ENCODE measurements around the gene HSD17B8.
"Not testable (repeated sequence)": the region's sequence is repeated elsewhere in the genome, so short reads cannot be mapped to it uniquely, and the experiment has no call there.

Gene HSD17B8

DNA sequence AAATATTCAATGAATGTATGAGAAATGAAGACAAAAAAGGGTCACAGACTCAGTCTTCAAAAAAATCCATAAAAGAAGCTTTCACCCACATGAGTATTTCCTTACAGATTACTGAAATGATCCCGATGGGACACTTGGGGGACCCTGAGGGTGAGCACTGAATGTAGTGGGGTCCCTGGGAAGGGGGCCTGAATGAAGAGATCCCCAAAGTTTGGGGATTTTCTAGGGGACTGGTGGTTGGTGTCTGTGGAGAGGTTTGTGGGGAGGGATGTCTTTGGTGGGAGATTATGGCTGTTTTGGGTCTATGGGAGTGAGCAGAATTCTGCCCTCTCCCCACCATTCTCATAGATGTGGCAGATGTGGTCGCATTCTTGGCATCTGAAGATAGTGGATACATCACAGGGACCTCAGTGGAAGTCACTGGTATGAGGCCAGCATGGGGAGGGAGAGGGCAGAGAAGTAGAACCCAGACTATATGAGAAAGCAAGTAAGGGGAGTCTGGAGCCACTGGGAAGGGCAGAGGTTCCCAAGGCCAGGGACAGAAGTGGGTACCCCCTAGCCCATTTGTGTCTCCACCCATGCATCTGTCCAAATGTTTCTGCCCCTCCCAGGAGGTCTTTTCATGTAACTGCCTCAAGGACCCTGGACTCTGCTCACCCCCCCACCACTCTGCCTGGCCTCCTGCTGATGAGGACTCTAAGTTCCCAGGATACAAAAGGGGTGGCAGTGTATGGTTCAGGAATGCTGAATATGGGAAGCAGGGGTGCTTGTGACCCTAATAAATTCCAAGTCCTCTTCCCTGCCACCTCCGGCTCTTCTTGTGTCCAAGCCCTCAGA, 1.8 kb downstream of the HSD17B8 start:
- DNase-seq (ENCODE audit: low read depth, low spot score): no peak

DNA sequence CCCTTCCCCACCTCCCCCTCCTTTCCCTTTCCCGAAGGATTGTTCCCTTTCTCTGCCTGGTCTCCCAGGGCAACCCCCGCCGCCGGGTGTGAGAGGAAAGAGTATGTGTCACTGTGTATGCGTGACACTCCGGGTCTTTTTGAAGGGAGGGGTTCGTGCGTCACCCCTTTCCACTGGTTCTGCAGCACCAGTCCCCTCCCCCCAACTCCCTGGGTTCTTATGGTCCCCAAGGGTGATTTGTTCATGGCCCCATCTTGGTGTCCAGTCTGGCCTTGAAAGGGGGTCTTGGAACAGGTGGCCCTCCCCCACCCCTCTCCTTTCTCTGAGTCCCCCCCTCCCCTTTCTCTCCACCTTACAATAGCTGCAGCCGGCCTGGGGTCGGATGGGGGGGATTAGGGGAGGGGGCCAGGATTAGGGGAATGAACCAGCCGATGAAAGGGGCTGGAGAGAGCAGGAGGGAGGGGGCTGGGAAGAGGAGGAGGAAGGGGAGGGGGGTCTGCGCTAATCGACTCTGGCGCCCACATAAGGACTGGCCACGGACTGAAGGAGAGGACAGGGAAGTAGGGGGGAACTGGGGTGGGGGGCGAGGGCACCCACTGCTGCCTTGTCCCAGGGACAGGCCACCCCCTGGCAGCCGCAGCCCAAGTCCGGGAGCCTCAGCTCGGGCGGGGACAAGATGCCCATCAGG, 2.6 kb downstream of the HSD17B8 start:
- DNase-seq (ENCODE audit: low read depth, low spot score): no peak

DNA sequence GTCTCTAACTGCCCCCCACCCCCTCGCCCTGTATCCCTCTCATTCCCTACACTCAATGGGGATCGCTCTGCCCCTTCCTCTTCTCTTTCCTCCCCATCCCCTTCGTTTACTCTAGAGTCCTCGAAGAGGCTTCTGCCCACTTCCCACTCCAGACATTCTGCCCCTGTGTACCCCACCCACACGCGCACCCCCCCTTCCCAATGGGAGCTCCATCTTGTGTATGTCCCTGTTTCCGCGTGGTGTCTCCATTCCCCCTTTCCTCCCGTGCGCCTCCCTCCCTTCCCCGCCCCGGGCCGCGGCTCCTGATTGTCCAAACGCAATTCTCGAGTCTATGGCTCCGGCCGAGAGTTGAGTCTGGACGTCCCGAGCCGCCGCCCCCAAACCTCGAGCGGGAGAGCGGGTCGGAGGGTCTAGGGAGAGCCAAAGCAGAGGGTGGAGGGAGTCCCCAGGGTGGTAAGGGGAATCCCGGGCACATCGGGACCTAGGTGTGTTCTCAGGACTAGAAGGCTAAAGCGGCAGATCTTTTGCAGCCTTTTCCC, 3.2 kb downstream of the HSD17B8 start:
- no peak for DNase-seq (ENCODE audit: low read depth, low spot score)

DNA sequence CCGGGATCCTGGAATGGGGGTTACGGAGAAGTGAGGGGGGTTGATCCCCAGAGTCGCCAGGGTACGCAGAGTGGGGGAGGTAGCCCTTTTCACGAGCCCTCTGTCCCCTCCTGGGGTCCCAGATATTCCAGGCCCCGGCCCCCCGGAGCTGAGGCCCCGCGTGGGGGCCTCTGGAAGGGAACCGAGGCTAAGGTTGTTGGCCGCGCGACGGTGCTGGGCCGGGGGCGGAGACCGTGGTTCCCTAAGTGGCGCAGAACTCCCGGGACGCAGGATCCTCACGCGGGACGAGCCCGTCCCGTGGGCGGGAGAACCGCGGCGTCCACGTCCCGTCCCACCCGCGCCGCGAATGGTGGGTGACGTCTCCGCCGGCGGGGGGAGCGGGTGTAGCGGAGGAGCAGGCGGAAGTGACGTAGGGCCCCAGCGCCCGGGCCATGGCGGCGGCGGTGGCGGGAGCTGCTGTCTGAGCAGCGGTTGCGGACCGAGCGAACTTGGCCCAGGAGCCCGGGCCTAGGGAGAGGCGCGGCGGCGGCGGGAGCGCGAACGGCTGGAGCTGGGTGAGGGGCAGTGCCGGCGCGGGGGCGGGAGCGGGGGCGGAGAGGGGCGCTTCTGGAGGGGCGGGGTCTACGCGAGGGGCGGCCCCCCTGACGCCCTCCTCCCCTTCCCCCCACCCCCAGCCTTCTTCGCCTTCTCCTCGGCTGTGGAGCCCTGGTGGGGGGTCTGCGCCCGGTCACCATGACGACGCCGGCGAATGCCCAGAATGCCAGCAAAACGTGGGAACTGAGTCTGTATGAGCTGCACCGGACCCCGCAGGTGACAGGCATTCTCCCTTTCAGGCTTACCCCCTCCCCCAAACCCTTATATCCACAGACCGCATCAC, 3.9 kb downstream of the HSD17B8 start, which contains the start of gene RING1:
Gene RING1 (plus strand): TSS at position 410 of the 877 bp plus-strand sequence. CDS start 323 bp downstream, at position 733.
- DNase-seq (ENCODE audit: low read depth, low spot score): no peak

DNA sequence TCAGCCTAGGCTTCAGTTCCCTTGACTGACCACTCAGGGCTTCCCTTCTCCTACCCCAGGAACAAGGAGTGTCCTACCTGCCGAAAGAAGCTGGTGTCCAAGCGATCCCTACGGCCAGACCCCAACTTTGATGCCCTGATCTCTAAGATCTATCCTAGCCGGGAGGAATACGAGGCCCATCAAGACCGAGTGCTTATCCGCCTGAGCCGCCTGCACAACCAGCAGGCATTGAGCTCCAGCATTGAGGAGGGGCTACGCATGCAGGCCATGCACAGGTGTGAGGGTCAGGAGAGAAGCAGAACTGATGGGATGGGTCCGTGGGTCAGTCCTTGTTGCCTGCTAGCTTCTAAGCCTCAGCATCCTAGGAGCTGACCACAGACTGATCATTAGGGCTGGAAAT, 5.4 kb downstream of the HSD17B8 start:
- no peak for DNase-seq (ENCODE audit: low read depth, low spot score)

DNA sequence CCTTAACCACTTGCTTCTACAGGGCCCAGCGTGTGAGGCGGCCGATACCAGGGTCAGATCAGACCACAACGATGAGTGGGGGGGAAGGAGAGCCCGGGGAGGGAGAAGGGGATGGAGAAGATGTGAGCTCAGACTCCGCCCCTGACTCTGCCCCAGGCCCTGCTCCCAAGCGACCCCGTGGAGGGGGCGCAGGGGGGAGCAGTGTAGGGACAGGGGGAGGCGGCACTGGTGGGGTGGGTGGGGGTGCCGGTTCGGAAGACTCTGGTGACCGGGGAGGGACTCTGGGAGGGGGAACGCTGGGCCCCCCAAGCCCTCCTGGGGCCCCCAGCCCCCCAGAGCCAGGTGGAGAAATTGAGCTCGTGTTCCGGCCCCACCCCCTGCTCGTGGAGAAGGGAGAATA, 6.7 kb downstream of the HSD17B8 start:
- DNase-seq (ENCODE audit: low read depth, low spot score): no peak

DNA sequence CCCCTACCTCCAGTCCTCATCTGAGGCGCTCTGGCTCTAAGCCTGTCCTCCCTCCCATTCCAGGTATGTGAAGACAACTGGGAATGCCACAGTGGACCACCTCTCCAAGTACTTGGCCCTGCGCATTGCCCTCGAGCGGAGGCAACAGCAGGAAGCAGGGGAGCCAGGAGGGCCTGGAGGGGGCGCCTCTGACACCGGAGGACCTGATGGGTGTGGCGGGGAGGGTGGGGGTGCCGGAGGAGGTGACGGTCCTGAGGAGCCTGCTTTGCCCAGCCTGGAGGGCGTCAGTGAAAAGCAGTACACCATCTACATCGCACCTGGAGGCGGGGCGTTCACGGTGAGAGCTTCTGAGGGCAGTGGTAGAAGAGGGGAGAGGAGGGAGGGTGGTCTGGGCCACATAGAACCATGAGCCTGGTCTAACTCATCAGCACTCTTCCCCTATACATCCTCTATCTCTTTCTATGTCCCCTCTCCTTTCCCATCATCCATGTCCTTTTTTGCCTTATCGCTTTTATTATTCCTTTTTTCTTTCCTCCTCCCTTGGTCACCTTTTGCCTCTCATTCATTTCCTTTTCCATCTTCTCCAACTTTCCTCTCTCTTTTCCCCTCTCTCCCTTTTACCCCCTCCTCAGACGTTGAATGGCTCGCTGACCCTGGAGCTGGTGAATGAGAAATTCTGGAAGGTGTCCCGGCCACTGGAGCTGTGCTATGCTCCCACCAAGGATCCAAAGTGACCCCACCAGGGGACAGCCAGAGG, 7.4 kb downstream of the HSD17B8 start:
- no peak for DNase-seq (ENCODE audit: low read depth, low spot score)

DNA sequence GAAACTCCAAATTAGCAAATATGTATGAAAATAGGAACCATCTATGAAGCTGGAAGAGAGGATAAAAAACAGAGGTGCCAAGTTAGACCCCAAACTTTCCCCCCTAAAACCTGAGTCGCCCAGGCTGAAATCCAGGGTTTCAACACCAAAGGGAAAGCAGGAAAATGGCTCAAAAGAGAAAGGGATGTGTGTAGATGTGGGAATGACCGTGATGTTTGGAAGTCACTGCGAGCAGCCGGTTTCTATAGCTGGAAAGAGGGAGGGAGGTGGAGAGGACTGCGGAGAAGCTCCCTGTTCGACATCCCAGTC, 8.4 kb downstream of the HSD17B8 start:
- no peak for DNase-seq (ENCODE audit: low read depth, low spot score)

DNA sequence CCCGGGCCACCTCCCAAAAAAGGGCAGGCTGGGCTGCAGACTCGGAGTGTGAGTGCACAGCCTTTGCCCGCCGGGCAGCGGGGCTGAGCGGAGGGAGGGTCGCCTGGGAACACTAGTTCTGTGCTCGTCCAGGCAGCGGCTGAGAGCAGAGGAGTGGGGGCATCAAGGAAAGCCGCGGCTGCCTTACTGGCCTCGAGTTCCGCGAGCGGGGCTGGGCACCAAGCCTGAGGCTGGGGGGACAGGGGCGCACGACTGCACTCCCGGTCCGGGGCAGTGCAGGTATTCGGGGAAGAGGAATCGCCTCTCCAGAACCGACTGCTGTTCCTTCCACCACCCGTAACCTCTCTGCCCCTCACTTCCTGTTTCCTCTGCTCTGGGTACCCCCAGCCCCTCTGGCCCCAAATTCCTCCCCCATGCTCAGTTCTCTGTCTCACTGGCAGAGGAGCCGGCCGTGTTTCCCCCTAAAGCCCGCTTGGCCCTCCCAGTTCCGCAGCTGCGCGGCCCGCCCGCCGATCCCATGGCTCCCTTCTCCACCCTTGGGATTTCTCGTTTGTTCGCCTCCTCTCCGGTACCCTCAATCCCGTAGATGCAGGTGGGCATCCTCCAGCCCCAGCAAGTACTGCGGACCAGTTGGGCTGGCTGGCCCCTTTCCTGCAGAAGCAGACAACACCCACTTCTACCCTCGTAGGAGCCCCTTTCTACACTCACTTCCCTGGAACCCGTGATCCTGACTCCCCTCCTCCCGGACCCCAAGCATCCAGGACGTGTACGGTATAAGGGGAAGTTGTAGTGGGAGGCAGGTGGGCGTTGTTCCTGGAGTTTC, 8.9 kb downstream of the HSD17B8 start:
- no peak for DNase-seq (ENCODE audit: low read depth, low spot score)

DNA sequence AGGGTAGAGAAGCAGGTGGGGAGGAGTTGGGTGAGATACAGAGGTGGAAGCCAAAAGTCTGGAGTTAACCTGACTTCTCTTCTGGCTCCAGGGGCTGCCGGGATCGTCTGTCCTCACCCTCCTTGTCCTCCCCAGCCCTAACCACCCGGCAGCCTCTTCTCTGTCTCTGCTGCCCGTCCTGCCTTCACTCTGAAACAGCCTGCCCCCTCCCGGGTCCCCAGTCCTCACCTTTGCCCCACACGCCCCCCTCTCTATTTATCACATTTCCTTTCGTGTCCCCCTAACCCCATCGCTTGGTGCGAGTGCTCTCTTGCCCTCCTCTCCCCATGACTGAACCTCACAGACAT, 9.5 kb downstream of the HSD17B8 start:
- no peak for DNase-seq (ENCODE audit: low read depth, low spot score)

DNA sequence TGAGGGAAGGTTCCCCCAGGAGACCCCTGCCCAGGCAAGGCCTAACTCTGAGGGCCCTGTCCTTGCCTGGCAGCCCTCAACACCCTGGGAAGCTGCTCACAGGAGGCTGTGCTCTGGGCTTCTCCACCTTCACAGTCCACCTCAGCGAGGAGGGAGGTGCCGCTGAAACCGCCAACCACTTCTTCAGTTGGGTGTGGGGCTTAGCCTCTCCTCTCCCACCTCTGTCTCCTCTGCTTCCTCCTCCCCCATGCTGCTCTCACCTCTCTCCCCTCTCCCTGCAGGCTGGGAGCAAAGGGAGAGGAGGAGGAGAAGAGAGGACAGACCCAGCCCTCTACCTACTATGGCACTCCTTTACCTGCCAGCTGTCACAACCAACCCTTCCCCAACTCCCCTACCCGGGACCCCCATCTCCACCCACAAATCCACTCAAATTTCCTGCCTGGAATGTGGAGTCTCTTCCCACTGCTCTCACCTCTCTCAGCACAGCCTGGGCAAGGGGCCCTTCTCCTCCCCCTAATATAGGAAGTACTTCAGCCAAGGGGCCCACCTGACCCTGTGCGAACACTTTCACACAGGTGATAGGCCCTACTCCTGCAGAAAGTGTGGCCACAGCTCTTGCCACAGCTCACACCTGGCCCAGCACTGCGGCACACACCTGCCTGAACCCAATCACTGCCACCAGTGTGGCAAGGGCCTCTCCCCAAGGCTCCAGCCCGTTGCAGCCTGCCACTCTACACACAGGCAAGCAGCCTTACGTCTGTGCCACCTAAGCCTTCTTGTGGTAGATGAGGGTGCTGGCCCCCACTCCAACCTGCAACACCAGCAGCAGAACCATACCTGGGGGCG, 11.0 kb downstream of the HSD17B8 start:
- DNase-seq (ENCODE audit: low read depth, low spot score): no peak

DNA sequence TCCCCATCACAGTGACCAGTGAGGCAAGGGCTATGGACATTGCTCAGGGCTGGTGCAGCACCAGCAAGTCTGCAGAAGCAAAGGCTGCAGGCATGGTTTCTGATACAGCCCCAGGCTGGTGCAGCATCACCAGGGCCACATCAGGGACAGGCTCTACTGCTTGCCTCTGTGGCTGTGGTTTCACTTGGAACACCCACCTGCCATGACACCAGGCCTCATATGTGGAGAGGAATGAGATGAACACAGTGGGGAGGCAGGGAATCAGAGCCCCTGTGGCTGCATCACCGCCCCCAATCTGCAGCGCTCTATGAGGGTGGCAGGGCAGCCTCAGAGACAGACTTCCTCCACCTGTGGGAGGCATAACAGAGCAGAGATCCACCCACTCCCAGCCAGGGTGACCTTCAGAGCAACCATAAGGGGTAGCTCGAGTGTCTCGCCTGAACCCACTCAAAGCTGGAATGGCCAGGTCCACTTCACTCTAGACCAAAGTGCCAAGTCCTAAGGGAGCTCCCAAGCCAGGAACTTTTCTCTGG, 11.7 kb downstream of the HSD17B8 start:
- no peak for DNase-seq (ENCODE audit: low read depth, low spot score)

DNA sequence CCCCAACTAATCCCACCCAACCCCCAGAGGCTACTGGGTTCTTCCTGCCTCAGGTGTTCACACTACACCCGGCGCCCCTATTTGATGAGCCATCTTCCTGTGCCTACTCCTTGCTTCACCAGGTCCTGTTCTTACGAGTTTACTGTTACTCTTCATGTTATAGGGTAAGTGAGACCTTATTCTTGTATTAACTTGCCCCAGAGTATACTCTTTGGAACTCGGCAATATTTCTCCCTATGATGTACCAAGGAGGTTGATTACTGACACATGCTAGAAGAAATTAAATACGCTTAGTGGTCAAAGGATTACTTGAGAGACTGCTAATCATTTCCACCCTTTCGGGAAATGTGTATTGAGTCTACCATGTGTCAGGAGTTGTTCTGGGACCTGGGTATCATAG, 12.8 kb downstream of the HSD17B8 start:
- no peak for DNase-seq (ENCODE audit: low read depth, low spot score)

DNA sequence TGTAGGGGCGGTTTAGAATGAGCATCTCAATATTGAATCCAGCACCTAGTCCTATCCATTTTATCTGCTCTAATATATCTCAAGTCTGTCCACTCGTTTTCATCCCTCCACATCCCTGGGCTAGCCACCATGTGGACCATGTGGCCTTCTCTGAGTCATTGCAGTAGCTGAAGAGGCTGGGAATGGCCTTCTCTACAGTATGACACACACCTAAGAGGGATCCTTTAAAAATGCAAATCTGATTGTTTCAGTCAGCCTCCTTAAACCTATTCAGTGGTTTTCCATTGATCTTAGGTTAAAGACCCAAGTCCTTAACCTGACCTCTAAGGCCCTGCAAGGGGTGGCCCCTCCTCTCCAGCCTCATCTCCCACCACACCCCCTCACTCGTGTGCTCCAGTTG, 13.2 kb downstream of the HSD17B8 start:
- no peak for DNase-seq (ENCODE audit: low read depth, low spot score)

DNA sequence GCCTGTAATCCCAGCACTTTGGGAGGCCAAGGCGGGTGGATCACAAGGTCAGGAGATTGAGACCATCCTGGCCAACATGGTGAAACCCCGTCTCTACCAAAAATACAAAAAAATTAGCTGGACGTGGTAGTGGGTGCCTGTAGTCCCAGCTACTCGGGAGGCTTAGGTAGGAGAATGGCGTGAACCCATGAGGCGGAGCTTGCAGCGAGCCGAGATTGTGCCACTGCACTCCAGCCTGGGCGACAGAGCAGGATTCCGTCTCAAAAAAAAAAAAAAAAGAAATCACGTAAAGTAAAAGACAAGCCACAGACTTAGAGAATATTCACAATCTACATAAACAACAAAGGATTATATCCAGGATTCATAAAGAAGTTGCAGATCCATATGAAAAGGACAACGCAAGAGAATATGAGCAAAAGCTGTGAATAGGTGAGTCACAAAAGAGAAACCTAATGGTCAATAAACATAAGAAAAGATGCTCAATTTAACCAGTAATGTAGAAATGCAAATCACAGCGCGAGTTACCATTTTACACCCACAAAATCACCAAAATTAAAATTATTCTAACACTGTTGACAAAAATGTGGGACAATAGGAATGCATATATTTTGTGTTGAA, 22.2 kb downstream of the HSD17B8 start:
- DNase-seq (ENCODE audit: low read depth, low spot score): not testable (repeated sequence)

DNA sequence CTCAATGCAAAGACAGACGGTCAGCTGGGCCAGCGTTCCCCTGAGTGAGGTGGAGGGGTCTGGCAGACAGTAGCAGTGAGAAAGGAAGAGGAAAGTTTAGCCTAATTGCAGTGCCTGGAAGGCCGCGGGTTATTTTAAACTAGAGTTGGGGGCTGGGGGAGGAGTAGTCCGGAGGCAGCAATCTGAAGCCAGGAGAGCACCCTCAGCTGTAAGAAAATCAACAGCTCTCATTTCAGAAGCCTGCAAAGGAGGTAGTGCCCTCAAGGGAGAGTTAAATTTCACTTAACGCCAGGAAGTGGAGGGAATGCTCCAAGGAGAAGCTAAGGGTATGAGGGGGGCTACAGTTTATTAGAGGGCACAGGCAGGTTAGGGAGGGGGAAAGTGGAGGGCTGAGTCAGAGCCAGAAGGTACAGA, 30.8 kb downstream of the HSD17B8 start:
- DNase-seq (ENCODE audit: low read depth, low spot score): no peak

DNA sequence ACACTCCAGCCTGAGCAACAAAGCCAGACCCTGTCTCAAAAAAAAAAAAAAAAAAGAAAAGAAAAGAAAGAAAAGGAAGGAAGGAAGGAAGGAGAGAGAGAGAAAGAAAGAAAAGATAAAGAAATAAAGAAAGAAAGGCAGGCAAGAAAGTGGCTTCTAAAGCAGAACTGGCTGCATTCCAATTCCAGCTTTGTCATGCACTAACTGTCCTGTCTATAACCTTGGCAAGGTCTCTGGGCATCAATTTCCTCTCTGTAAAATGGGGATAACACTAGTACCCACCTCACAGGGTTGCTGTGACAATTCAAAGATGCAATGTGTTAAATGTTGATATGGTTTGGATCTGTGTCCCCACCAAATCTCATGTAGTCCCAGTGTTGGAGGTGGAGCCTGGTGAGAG, 31.9 kb downstream of the HSD17B8 start:
- DNase-seq (ENCODE audit: low read depth, low spot score): no peak

DNA sequence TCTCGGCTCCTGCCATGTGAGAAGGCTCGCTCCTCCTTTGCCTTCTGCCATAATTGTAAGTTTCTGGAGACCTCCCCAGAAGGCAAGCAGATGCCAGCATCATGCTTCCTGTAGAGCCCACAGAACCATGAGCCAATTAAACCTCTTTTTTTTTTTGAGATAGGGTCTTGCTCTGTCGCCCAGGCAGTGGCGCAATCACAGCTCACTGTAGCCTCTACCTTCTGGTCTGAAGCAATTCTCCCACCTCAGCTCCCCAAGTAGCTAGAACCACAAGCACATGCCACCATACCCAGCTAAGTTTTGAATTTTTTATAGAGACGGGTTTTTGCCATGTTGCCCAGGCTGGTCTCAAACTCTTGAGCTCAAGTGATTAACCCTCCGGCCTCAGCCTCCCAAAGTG, 32.4 kb downstream of the HSD17B8 start:
- no peak for DNase-seq (ENCODE audit: low read depth, low spot score)

DNA sequence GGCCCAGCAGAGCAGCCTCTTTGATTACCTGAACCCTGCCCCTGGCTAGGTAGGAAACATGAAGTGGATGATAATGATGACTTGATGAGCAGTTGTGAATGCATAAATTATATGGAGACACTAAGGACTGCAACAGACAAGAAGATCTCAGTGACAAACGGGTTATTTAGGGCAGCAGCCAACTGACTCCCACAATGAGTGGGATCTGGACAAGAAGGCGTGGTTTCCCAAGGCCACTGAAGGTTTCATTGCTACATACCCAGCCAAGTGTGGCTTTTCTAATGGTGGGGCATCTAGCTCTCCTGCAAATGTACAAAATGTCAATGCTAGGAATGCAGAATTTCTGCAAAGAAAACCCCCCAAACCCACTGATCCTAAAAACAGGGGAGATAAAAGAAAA, 33.3 kb downstream of the HSD17B8 start:
- DNase-seq (ENCODE audit: low read depth, low spot score): no peak
